Pancreas (tissue), 10 donors: ENCODE results near the gene TAF5L. TPM values are rescaled to one million over a fixed set of nuclear protein-coding genes. Genes with fewer than 3 reads are reported as not detected.

ENCODE experiments used
- ATAC-seq, 4 donors: fragments of 200-7000 bp; cut with Tn5 transposase; one replicate each; pipeline versions ENCODE4 v1.8.0 to v1.9.1; 2020; ENCODE audit warnings: mild to moderate bottlenecking in 4 of 4, moderate library complexity in 4 of 4
- DNase-seq, 6 donors: peaks; one replicate each; pipeline ENCODE4 v3.0.0-alpha.2; 2020
- FAIRE-seq: peaks from 2 replicates; lab custom pipeline; 2012; peaks lifted over from hg19 to GRCh38; lab: Jason Lieb, UNC
- H3K27ac ChIP-seq, 4 donors: fragments of 200-600 bp; sonication (generic); 1 replicate in 3 of 4; 2 replicates in 1 of 4; pipeline versions ENCODE4 v1.5.0 to v1.8.0; 2020
- H3K27me3 ChIP-seq, 4 donors: fragments of 200-600 bp; one replicate each; pipeline ENCODE4 v1.8.0; 2021
- H3K36me3 ChIP-seq, 3 donors: fragments of 200-600 bp; sonication (generic) in 1 of 3; one replicate each; pipeline versions ENCODE4 v1.5.0 to v1.8.0; 2020 to 2021
- H3K4me1 ChIP-seq, 3 donors: fragments of 200-600 bp; one replicate each; pipeline ENCODE4 v1.8.0; 2021
- H3K4me3 ChIP-seq, 4 donors: fragments of 200-600 bp; sonication (generic) in 2 of 4; one replicate each; pipeline versions ENCODE4 v1.5.0 to v1.8.0; 2020 to 2021
- H3K9me3 ChIP-seq, 4 donors: fragments of 200-600 bp; one replicate each; pipeline ENCODE4 v1.8.0; 2021
- WGBS, 2 donors: extraction: QIAGEN DNeasy Blood & Tissue Kit; methylation state at CpG; one replicate each; pipeline ENCODE4 v1.1.7; 2013; 5-methylcytosine and 5-hydroxymethylcytosine counted together
- intact Hi-C, 3 donors: fragments of 100-400 bp; cut with DNase I; formaldehyde crosslinking; loops; one replicate each; pipeline versions ENCODE4 v1.11.1 to v1.14.2; 2022
- polyA plus RNA-seq, 2 donors: library from polyadenylated mRNA; stranded (reverse); fragments of 200-250 nt; gene quantifications; one replicate each; pipeline ENCODE4 v1.2.3, GENCODE V29; 2013
- total RNA-seq, 6 donors: library from RNA; stranded (reverse); fragmentation: NEBNext Ultra II Directional in 4 of 6; extraction: Animal tissue kit (Norgen Biotek cat#: 25700) in 4 of 6; gene quantifications; one replicate each; pipeline versions ENCODE4 v1.2.1 to v1.2.4, GENCODE V29; 2021 to 2023
- TF ChIP-seq, protein P1 (sequence below), 4 donors: fragments of 200-600 bp; sonication (generic) in 3 of 4; IDR thresholded peaks; one replicate each; pipeline versions ENCODE4 v1.5.0 to v1.8.0; 2021; ENCODE audit warnings: antibody characterized with exemption in 4 of 4
- donor health status: healthy with polysubstance abuse.
- donor health status: DM: no; HTN: no; CAD: no; lungs with moderate emphysema.
- donor health status: DM: no; HTN: no; CAD: no.
- donor health status: control.
- donor health status: control.
- donor health status: Bipolar disorder and iron deficiency.
- donor health status: DM: yes; HTN: yes; CAD: no.
- donor health status: DM: no; HTN: no; CAD: no.
- donor health status: DM: no; HTN: no; CAD: no.
- donor health status: DM: yes; HTN: yes; CAD: no.

Gene TAF5L
- total and polyA plus RNA-seq, 8 donors = 4.4 to 9.5 (median 7.1) TPM

DNA sequence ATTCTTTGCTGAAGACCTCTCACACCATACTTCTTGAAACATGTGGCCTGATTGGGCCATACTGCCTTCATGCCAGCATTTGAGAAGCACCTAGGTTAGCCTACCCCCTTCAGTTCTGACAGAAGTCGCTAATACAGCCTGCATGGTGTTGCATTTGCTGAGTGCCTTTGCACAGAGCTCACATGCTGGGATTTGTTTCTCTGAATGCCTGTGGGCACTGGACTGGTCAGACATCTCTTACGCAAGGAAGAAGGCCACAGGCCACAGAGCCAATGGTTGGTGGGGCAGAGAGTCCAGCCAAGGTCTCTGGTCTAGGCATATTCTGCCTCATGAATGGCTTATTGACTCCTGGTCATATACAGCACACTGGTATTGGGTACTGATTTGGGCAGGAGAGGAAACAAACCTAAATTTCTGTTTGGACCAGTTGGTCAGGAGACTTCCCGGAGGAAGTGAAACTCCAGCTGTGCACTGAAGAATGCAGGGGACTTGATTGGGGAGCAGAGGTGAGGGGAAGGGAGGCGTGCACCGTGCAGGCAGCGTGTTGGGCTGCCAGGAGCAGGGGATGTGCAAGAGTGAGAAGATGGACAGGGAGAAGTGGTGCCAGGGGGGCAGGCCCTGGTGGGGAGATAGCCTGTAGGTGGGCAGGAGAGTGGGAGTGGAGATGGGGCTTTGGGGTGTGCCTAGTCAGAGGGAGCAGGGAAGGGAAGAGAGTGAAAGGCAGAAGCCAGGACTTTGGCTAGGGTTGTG is 18.2 kb upstream of the TAF5L start:
- TF ChIP-seq, protein P1, sequence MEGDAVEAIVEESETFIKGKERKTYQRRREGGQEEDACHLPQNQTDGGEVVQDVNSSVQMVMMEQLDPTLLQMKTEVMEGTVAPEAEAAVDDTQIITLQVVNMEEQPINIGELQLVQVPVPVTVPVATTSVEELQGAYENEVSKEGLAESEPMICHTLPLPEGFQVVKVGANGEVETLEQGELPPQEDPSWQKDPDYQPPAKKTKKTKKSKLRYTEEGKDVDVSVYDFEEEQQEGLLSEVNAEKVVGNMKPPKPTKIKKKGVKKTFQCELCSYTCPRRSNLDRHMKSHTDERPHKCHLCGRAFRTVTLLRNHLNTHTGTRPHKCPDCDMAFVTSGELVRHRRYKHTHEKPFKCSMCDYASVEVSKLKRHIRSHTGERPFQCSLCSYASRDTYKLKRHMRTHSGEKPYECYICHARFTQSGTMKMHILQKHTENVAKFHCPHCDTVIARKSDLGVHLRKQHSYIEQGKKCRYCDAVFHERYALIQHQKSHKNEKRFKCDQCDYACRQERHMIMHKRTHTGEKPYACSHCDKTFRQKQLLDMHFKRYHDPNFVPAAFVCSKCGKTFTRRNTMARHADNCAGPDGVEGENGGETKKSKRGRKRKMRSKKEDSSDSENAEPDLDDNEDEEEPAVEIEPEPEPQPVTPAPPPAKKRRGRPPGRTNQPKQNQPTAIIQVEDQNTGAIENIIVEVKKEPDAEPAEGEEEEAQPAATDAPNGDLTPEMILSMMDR (IDR thresholded peaks at IDR 0.05) = no peak
- Histone ChIP-seq H3K9me3 (no peaks in the 10 kb centered on the region), H3K27ac (no peak overlapping the region), H3K4me1 (no peaks in the 10 kb centered on the region), H3K36me3 (peaks cover 4 to 29% (median 5%) of the 10 kb centered on the region in 3 donors), H3K27me3 (no peaks in the 10 kb centered on the region), H3K4me3 (no peak overlapping the region)
- peak in 1 of 4 donors; percentile 55 for ATAC-seq
- FAIRE-seq = no peak
- intact Hi-C loops = no loop called here
- no peak for DNase-seq
- 91 to 95% methylated on average over 6 of the region's 6 CpGs for WGBS, 2 donors

DNA sequence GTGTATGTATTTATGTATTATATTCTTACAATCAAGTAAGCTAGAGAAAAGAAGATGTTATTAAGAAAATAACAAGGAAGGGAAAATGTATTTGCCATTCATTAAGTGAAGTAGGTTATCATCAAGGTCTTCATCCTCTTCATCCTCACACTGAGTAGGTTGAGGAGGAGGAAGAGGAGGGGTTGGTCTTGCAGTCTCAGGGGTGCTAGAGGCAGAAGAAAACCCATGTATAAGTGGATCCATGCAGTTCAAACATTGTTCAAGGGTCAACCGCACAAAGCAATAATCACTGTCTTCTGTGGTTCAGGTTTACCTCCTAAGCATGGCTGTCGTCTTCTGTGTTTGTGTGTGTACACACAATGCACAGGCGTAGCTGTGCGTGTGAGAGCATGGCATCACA is 17.0 kb upstream of the TAF5L start:
- H3K9me3 ChIP-seq = no peaks in the 10 kb centered on the region
- H3K27me3 ChIP-seq = no peaks in the 10 kb centered on the region
- intact Hi-C loops = no loop called here
- H3K36me3 ChIP-seq = peaks cover 0 to 18% (median 3%) of the 10 kb centered on the region in 3 donors
- H3K4me3 ChIP-seq = no peak overlapping the region
- ATAC-seq (no peak), DNase-seq (no peak), FAIRE-seq (no peak)
- H3K27ac ChIP-seq = no peak overlapping the region
- no peaks in the 10 kb centered on the region for H3K4me1 ChIP-seq
- TF ChIP-seq, protein P1 (IDR thresholded peaks at IDR 0.05) = no peak
- WGBS, 2 donors = 93 to 97% methylated on average over 4 of the region's 4 CpGs

DNA sequence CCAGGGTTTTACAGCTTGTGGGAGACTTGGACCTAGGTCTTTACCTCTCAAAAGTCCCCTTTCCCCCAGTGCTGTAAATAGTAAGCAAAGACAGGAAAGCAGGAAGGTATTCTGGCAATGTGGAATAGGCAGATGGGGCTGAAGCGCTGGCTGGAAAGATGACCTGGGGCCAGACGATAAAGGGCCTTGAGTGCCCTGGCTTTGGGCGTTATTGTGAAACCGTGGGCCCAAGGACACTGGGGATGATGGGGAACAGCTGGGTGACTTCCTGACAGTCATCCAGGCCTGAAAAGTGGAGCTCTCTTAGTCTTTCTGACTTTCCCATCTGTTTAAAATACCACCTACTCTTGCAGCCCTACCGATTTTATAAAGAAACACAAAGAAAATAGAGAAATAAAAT is 16.5 kb upstream of the TAF5L start:
- Histone ChIP-seq H3K36me3 (peaks cover 0 to 16% (median 4%) of the 10 kb centered on the region in 3 donors), H3K9me3 (no peaks in the 10 kb centered on the region), H3K4me1 (no peaks in the 10 kb centered on the region), H3K27ac (no peak overlapping the region), H3K4me3 (no peak overlapping the region), H3K27me3 (no peaks in the 10 kb centered on the region)
- DNase-seq = no peak
- TF ChIP-seq, protein P1 (IDR thresholded peaks at IDR 0.05) = no peak
- no peak for FAIRE-seq
- intact Hi-C loops = no loop called here
- no peak for ATAC-seq
- WGBS, 2 donors = 65 to 67% methylated on average over 5 of the region's 5 CpGs

DNA sequence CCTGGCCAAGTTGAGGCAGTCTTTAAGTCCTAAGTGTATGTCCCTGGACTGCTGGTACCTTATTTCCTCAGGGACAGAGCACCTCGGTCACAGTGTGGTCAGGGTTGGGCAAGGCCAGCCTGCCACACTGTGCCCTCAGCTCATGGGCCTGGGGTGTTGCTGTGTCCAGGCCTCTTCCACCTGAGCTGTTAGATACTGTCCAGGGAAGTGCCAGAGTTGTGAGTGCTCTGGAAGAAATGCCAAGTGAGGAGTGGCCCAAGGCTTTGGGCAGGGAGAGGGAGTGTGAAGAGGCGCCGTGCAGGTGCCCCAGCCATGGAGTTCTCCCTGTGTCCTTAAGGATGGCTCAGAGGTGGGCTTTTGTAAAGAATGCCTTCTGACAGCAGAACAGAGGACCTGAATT is 15.4 kb upstream of the TAF5L start:
- intact Hi-C loops = no loop called here
- Histone ChIP-seq H3K27ac (no peak overlapping the region), H3K4me1 (no peaks in the 10 kb centered on the region), H3K36me3 (peaks cover 0 to 20% (median 15%) of the 10 kb centered on the region in 3 donors), H3K9me3 (no peaks in the 10 kb centered on the region), H3K27me3 (no peaks in the 10 kb centered on the region), H3K4me3 (no peak overlapping the region)
- ATAC-seq (no peak), FAIRE-seq (no peak), DNase-seq (no peak)
- TF ChIP-seq, protein P1 (IDR thresholded peaks at IDR 0.05) = no peak
- WGBS, 2 donors = 93 to 97% methylated on average over 3 of the region's 3 CpGs

DNA sequence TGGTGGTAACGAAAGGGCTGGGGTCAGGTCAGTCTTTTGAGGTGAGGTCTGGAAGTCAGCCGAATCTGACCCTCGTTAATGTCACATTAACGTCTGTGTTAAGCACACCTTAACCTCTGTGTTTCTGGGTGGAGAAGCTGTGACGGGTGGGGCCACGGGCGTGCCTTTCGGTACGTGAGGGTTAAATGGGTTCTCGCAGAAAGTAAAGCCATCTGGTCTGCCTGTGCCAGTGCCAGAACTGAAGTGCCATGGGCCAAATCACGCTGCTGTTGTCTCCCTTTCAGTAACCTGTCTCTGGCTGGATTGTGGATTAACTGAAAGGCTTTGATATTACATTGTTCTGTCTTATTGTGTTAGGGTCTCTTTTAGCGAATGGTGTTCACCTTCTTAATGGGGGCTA is 14.5 kb upstream of the TAF5L start:
- intact Hi-C loops = no loop called here
- Histone ChIP-seq H3K27ac (no peak overlapping the region), H3K4me3 (no peak overlapping the region), H3K27me3 (no peaks in the 10 kb centered on the region), H3K9me3 (no peaks in the 10 kb centered on the region), H3K4me1 (no peaks in the 10 kb centered on the region), H3K36me3 (peaks cover 0 to 23% (median 20%) of the 10 kb centered on the region in 3 donors)
- FAIRE-seq = no peak
- 91 to 94% methylated on average over 12 of the region's 12 CpGs for whole genome bisulfite sequencing, 2 donors
- TF ChIP-seq, protein P1 (IDR thresholded peaks at IDR 0.05) = no peak
- no peak for ATAC-seq
- DNase-seq = no peak
